ENCODE data around the gene KCTD7.

GRCh38 chr7:66679633-66680244 is 51.1 kb downstream of the KCTD7 start:
- TF ChIP-seq CTCF (conservative IDR thresholded peaks at IDR 0.05; ENCODE audit: low read depth, low read length) (no peak), POLR2A (IDR thresholded peaks at IDR 0.05; ENCODE audit: low read depth, low read length) (no peak; the same call in 1 of the 2 replicates), CEBPB (IDR thresholded peaks at IDR 0.05; ENCODE audit: low read depth, low read length) (no peak)

Data from IMR-90 (cell line).